ENCODE measurements around the gene SNX8. TPM values are rescaled to one million over a fixed set of nuclear protein-coding genes. Genes with fewer than 3 reads are reported as not detected.
A peak's percentile ranks its signal among the peaks of the same experiment; 100 is the strongest.

Gene SNX8, protein sequence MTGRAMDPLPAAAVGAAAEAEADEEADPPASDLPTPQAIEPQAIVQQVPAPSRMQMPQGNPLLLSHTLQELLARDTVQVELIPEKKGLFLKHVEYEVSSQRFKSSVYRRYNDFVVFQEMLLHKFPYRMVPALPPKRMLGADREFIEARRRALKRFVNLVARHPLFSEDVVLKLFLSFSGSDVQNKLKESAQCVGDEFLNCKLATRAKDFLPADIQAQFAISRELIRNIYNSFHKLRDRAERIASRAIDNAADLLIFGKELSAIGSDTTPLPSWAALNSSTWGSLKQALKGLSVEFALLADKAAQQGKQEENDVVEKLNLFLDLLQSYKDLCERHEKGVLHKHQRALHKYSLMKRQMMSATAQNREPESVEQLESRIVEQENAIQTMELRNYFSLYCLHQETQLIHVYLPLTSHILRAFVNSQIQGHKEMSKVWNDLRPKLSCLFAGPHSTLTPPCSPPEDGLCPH
- 82.0 and 86.6 TPM in 2 replicates for total RNA-seq (2022)
- percentile 61 among the genes with signal in this experiment for Bru-seq, nascent RNA
- BruChase-seq, experiment 1, labeled RNA remaining after a 2-hour chase, result percentile 63 among the genes with signal in this experiment
- BruChase-seq, experiment 2, labeled RNA remaining after a 6-hour chase, result percentile 69 among the genes with signal in this experiment
- long read RNA-seq, full-length matches to known transcripts, result 75 of 94 reads
- long read RNA-seq, partial matches to known transcripts, result 5 of 94 reads
- long read RNA-seq, other reads (novel, unspliced or antisense), result 14 of 94 reads

DNA sequence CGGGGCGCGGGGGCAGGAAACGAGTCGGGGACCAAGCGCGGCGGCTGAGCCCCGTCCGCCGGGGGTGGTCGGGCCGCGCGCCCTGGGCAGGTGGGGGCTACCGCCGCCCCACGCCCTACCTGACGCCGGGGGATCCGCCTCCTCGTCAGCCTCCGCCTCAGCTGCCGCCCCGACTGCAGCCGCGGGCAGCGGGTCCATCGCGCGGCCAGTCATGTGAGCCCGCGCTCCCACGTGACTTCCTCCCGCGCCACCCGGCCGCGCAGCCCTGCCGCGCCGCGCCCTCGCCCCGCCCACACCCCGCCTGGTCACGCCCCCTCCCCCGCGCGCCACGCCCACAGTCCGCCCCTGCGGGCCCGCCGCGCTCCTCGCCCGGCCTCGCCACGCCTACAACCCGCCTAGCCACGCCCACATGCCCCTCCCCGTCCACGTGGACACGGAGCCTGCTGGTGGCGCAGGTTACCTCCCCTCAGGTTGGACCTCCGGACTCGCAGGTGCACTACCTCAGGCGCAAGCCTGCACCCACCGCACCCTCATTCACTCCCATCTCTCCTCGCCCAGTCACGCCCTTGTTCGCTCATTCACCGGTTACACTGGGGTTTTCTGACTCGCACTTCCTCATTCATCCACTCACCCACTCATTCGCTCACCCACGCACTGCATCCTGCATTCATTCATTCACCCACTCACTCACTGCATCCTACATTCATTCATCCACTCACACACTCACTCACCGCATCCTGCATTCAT lies at the start of gene SNX8:
TSS of gene SNX8 (minus strand) at position 233 of the 747 bp plus-strand sequence. CDS start at position 213, 20 bp downstream.
- Mint-ChIP-seq H3K4me3 (ENCODE audit: unreplicated experiment) (no peak within 1 kb of the TSS), H3K4me1 (ENCODE audit: low read depth, unreplicated experiment) (peaks cover 10% of the 10 kb centered on the region), H3K27me3 (ENCODE audit: insufficient read depth, unreplicated experiment) (no peaks in the 10 kb centered on the region), H3K9me3 (ENCODE audit: unreplicated experiment) (no peaks in the 10 kb centered on the region), H3K36me3 (ENCODE audit: insufficient read depth, unreplicated experiment) (peaks cover 13% of the 10 kb centered on the region), H3K27ac (ENCODE audit: unreplicated experiment) (no peak within 1 kb of the TSS)
- H3K4me3 ChIP-seq (ENCODE audit: low read depth, low read length), result peak within 1 kb of the TSS; percentile 98
- TF ChIP-seq, protein P1, sequence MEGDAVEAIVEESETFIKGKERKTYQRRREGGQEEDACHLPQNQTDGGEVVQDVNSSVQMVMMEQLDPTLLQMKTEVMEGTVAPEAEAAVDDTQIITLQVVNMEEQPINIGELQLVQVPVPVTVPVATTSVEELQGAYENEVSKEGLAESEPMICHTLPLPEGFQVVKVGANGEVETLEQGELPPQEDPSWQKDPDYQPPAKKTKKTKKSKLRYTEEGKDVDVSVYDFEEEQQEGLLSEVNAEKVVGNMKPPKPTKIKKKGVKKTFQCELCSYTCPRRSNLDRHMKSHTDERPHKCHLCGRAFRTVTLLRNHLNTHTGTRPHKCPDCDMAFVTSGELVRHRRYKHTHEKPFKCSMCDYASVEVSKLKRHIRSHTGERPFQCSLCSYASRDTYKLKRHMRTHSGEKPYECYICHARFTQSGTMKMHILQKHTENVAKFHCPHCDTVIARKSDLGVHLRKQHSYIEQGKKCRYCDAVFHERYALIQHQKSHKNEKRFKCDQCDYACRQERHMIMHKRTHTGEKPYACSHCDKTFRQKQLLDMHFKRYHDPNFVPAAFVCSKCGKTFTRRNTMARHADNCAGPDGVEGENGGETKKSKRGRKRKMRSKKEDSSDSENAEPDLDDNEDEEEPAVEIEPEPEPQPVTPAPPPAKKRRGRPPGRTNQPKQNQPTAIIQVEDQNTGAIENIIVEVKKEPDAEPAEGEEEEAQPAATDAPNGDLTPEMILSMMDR (IDR thresholded peaks at IDR 0.05; ENCODE audit: insufficient read depth in 1 of 2, low read depth in 1 of 2, low read length in 1 of 2, severe bottlenecking in 1 of 2, unreplicated experiment in 1 of 2), result no peak
- H3K4me1 ChIP-seq, result peaks cover 28% of the 10 kb centered on the region
- no peaks in the 10 kb centered on the region for H3K36me3 ChIP-seq (ENCODE audit: control insufficient read depth, insufficient read depth, low read length)
- CTCF ChIA-PET, result interaction anchor here (0.7 kb wide), 1 partner anchor 73 kb away, joined by 3 read pairs; the partner anchor contains the start of genes MRM2 and NUDT1
- no TSS peak for BruUV-seq (replicated peaks)
- peak; percentile 97 to 99 for DNase-seq
- intact Hi-C loops (cut with micrococcal nuclease; ENCODE audit: unreplicated experiment), result loop anchor here (1.0 to 5.0 kb wide), 3 partner anchors 33 to 72 kb away; partner anchors contain the start of genes EIF3B, MRM2 and NUDT1
- H3K9me3 ChIP-seq, result no peaks in the 10 kb centered on the region
- no peaks in the 10 kb centered on the region for H3K27me3 ChIP-seq (replicated peaks; ENCODE audit: control insufficient read depth, insufficient read depth, low read length)
- POLR2A ChIA-PET, result no interaction called here

DNA sequence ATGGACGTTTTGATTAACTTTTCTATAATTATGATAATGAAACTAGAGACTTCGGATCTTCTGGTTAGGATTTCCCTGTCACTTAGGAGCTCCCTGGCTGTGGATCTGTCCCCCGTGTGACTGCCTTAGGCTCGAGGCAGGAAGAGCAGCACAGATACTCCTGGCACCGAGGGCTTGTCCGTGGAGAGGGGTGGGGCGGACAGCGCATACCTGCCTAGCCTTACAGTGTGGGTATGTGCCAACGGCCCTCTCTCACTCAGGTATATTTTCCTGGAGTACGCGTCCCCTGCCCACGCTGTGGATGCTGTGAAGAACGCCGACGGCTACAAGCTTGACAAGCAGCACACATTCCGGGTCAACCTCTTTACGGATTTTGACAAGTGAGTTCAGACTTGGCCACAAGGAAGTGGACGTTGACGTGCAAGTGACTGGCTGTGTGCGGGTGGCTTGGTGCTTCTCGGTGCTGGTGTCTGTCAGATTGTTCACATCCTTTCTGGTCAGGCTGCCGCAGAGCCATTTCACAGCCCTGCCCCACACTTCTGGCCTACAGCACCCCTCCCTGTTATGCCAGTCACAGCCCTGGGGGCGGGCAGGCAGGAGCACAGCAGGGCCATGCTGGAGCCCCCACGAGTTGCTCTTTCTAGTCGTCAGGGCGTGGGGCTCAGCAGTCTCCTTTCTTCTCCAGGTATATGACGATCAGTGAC lies 48.3 kb upstream of the SNX8 start:
- TF ChIP-seq, protein P1 (IDR thresholded peaks at IDR 0.05; ENCODE audit: insufficient read depth in 1 of 2, low read depth in 1 of 2, low read length in 1 of 2, severe bottlenecking in 1 of 2, unreplicated experiment in 1 of 2), result no peak
- intact Hi-C loops (cut with micrococcal nuclease; ENCODE audit: unreplicated experiment), result no loop called here
- Mint-ChIP-seq H3K9me3 (ENCODE audit: unreplicated experiment) (no peaks in the 10 kb centered on the region), H3K4me1 (ENCODE audit: low read depth, unreplicated experiment) (peaks cover 4% of the 10 kb centered on the region), H3K36me3 (ENCODE audit: insufficient read depth, unreplicated experiment) (peaks cover 99% of the 10 kb centered on the region), H3K27ac (ENCODE audit: unreplicated experiment) (no peak overlapping the region), H3K27me3 (ENCODE audit: insufficient read depth, unreplicated experiment) (no peaks in the 10 kb centered on the region), H3K4me3 (ENCODE audit: unreplicated experiment) (no peak overlapping the region)
- Histone ChIP-seq H3K36me3 (ENCODE audit: control insufficient read depth, insufficient read depth, low read length) (peaks cover 7% of the 10 kb centered on the region), H3K4me3 (ENCODE audit: low read depth, low read length) (no peak overlapping the region), H3K4me1 (no peaks in the 10 kb centered on the region), H3K27me3 (replicated peaks; ENCODE audit: control insufficient read depth, insufficient read depth, low read length) (no peaks in the 10 kb centered on the region), H3K9me3 (no peaks in the 10 kb centered on the region)
- ChIA-PET CTCF (no interaction called here), POLR2A (no interaction called here)
- DNase-seq, result no peak
- no TSS peak for BruUV-seq (replicated peaks)
